ENCODE results near the gene PNPLA7.
"Not testable (repeated sequence)": the region's sequence is repeated elsewhere in the genome, so short reads cannot be mapped to it uniquely, and the experiment has no call there.

DNA sequence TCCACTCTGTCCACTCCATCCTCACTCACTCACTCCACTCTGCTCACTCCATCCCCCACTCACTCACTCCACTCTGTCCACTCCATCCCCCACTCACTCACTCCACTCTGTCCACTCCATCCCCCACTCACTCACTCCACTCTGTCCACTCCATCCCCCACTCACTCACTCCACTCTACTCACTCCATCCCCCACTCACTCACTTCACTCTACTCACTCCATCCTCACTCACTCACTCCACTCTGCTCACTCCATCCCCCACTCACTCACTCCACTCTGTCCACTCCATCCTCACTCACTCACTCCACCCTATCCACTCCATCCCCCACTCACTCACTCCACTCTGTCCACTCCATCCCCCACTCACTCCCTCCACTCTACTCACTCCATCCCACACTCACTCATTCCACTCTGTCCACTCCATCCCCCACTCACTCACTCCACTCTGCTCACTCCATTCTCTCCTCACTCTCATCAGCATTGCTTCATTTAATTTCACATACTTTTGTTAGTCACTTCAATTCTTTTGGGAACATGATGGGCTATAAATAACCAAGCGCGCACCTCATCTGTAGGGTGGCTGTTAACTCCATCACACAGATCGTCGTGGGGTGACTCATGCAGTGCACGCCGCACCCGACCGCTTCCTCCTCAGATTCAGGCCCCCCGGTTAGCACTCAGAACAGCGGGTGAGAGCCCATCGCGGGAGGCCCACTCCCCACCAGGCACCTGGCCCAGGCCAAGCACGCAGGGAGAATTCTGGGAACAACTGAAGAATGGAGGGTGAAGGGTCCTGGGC is 31.3 kb downstream of the PNPLA7 start:
- TF ChIP-seq, protein P1, sequence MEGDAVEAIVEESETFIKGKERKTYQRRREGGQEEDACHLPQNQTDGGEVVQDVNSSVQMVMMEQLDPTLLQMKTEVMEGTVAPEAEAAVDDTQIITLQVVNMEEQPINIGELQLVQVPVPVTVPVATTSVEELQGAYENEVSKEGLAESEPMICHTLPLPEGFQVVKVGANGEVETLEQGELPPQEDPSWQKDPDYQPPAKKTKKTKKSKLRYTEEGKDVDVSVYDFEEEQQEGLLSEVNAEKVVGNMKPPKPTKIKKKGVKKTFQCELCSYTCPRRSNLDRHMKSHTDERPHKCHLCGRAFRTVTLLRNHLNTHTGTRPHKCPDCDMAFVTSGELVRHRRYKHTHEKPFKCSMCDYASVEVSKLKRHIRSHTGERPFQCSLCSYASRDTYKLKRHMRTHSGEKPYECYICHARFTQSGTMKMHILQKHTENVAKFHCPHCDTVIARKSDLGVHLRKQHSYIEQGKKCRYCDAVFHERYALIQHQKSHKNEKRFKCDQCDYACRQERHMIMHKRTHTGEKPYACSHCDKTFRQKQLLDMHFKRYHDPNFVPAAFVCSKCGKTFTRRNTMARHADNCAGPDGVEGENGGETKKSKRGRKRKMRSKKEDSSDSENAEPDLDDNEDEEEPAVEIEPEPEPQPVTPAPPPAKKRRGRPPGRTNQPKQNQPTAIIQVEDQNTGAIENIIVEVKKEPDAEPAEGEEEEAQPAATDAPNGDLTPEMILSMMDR (IDR thresholded peaks at IDR 0.05): not testable (repeated sequence)
- not testable (repeated sequence) for TF ChIP-seq EP300 (IDR thresholded peaks at IDR 0.05)
